Activated CD4-positive, alpha-beta T cell treated with anti-CD3 and anti-CD28 coated beads for 24 hours (primary cell): ENCODE results near the gene ERICH4.

Experiments used
- DNase-seq, 2 donors: peaks; one replicate each; pipeline ENCODE4 v3.0.0-alpha.2; 2020; ENCODE audit warnings: low read depth in 2 of 2

ERICH4 gene

DNA sequence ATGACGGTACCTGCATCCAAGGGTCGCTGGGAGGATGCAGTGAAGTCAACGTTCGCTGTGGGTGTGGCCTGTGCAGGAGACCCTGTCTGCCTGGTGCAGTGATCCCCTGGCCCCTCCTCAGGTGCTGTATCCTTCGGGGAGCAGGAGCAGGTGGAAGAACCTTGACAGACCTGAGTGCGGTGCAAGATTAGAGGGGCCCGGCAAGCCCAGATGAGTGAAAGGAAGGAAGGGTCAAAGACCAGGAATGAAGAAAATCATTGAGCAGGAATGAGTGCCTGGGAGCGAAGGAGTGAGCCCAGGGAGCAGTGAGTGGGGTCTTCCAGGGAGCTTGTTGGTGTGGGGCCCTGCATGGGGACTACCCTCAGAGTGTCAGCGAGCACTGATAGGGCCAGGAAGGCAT lies 28.5 kb upstream of the ERICH4 start:
- DNase-seq = no peak

DNA sequence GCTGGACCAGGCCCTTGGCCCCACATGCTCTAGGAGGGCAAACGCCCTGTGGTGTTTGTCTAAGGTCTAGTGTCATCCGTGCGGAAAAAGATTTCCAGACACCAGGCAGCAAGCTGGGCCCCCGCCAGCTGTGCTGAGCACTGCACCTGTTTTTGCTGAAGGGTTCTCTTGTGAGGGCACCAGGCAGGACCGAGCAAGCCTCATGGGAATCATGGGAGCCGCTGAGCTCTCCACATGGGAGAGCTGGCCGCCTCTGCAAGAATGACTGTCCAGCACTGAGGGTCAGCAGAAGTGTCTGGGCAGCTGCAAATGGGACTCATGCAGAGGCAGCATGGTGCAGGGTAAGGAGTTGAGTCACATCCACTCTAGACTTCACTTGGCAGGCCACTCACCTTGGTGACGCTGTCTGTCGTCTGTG lies 27.8 kb upstream of the ERICH4 start:
- no peak for DNase-seq

DNA sequence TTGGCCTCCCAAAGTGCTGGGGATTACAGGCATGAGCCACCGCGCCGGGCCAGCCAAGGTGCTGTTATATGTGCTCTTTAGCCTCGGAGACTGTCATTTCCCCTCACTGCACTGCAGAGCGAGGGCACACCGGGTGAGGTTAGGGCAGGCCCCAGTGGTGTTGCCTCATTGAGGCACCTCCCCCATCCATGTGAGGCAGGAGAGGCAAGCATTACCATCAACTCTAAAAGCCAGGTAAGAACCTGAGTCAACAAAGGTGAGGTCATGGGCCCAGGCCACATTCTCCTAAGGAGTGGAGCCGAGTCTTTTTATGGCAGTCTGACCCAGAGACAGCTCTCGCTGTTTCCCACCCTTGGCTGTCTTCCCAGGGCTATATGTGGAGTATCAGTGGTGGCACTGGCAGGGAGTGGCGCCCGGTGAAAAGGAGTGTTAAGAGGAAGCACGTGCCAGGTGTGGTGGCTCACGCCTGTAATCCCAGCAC lies 26.7 kb upstream of the ERICH4 start:
- DNase-seq = no peak

DNA sequence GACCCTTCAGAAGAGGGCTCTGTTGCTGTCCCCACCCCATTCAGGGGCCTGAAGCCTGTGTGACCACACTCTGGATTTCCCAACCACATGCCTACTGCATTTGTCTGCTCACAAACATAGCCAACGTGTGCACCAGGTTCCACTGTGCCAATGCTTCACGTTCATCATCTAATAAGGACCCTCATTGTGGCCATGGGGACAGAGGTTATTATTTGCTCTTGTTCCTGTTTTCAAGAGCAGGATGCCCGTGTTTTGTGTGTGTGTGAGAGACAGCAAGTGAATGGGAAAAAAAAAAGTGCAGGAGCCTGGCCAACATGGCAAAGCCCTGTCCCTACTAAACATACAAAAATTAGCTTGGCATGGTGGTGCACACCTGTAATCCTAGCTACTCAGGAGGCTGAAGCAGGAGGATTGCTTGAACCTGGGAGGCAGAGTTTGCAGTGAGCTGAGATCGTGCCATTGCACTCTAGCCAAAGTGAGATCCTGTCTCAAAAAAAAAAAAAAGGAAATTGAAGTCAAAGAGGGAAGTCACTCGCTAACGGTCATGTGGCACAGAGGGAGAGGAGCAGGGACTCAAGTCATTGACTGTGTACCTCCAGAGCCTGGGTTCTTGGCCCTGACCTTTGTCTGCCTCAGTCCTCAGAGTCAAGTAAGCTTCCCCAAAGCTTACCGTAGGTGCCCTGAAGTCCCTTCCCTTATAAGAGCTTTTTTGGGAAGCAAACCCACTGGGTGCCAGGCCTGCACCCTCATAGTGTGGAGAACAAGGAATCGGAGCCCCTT lies 22.7 kb upstream of the ERICH4 start:
- no peak for DNase-seq

DNA sequence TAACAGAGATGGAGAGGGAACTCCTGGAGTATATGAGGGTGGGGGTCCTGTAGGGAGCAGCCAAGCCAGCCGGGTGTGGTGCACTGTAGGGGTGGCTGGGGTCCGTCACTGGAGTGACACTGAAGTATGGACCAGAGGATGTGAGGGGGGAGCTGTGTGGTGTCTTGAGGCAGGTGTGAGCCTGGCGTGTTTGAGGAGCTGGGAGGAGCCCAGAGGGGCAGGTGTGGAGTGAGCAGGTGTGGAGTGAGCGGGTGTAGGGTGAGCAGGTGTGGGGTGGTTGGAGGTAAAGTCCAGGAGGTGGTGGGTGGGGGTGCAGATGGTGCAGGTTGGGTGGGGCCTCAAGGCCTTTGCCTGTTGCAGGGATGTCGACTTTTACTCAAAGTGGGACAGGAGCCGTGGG lies 21.6 kb upstream of the ERICH4 start:
- no peak for DNase-seq

DNA sequence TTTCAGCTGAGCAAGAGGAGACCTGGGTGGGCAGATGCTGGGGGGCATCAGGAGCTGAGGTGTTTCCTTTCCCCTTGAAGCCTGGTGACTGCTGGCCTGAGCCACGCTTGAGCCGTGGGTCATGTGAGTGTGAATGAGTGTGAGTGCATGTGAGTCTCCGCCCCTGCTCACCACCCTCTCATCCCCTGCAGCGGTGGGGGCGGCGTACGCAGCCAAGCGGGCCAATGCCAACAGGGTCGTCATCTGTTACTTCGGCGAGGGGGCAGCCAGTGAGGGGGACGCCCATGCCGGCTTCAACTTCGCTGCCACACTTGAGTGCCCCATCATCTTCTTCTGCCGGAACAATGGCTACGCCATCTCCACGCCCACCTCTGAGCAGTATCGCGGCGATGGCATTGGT lies 21.0 kb upstream of the ERICH4 start:
- DNase-seq = no peak

DNA sequence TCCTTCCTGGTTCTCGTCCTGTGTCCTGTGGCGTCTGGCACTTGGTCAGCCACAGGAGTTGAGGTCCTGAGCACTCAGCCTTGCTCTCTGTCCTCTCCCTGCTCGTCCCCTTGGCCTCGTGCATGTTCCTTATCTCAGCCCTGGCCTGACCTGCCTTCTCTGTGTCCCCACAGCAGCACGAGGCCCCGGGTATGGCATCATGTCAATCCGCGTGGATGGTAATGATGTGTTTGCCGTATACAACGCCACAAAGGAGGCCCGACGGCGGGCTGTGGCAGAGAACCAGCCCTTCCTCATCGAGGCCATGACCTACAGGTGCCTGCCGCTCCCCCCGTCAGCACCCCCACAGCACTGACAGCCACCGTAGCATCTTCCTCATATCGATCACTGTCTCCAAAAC lies 20.5 kb upstream of the ERICH4 start:
- DNase-seq = no peak

DNA sequence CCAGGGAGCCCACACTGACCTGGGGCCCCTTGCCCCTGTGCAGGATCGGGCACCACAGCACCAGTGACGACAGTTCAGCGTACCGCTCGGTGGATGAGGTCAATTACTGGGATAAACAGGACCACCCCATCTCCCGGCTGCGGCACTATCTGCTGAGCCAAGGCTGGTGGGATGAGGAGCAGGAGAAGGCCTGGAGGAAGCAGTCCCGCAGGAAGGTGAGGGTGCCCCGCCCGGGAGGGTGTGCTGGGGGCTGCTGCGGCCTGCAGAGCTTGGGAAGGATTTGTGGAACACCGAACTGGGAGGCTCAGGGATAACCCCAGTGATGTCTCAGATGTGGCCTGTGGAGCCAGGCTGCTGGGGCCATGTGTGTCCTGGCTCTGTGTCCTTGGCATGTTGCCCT lies 20.0 kb upstream of the ERICH4 start:
- DNase-seq = no peak

DNA sequence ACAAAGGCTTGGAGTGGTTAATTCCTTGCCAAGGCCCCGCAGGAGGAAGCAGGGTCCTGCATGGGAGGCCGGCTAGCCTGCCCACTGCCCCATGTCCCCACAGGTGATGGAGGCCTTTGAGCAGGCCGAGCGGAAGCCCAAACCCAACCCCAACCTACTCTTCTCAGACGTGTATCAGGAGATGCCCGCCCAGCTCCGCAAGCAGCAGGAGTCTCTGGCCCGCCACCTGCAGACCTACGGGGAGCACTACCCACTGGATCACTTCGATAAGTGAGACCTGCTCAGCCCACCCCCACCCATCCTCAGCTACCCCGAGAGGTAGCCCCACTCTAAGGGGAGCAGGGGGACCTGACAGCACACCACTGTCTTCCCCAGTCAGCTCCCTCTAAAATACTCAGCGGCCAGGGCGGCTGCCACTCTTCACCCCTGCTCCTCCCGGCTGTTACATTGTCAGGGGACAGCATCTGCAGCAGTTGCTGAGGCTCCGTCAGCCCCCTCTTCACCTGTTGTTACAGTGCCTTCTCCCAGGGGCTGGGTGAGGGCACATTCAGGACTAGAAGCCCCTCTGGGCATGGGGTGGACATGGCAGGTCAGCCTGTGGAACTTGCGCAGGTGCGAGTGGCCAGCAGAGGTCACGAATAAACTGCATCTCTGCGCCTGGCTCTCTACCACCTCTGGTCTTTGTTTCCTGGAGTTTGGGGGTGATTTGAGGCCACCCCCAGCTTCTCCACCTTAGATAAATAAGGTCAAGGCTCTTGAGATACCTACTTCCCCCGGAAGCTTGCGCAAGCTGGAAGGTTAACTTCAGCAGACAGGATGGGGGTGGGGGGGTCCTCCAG lies 18.4 kb upstream of the ERICH4 start:
- DNase-seq = no peak

DNA sequence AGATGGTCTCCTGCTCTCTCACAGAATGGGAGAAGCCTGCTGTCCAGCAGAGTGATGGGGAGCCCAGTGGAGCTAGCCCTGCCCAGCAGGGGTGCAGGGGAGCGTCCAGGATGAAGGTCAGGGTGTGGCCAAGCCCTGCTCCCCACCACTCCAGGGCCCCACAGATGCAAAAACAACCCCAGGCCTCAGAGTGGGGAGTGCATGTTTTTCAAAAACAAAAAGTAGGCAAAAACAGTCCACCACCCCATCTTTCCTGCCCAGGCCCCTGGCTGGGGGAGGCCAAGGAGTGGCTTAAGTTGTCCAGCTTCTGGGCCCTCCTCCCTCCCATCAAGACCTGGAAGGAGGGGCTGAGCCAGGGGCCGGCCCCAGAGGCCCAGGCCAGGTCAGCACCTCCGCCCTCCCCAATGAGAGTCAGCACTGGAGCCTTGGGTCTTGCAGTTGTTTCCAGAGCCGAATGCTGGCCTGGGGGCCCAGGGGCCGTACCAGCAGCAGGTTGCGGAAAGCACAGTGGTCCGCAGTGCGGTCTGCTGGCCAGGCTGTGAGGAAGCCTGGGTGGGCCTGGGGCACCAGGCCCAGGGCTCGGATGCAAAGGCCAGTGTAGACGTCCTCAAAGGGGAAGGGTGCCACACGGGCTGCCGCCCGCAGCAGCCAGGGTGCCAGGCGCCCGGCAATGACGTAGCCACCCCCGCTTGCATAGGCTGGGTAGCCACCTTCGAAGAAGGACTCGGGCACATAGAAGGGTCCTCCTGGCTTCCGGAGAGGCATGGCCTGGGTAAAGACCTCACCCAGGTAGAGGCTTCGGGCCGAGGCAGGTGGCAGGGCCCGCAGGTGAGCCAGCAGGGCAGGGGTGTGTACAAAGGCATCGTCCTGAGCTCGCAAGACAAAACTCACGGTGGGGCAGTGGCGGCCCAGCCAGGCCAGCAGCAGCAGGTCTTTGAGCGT lies 17.5 kb upstream of the ERICH4 start:
- no peak for DNase-seq

DNA sequence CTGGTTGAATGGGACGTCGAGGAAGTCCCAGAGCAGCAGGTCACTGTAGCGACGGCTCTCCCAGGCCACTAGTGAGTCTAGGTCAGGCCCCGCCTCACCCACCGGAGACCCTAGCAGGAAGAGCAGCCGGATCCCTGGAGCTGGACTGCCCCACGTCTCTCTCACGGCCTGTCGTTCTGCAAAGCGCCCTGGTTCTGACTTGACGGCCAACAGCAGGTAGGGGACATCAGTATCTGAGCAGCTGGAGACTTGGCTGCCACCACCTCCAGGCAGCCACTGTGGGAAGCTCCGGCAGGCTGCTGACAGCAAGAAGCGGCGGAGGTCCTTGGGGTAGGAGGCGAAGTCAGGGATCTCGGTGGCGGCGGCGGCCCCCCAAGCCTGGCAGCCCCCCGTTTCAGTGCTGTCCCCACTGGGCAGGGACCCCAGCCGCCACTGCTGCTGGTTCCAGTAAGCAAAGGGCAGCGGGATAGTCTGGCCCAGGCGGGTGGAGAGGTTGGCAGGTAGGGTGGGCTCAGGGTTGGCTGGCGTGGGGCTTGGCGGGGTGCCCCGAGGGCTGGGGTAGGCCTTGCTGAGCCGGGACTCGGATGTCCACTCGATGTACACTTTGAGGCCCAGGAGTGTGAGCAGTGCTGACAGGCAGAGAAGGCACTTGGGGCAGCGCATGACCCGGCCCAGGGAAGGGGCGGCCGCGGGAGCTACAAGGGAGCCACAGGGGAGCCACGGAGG lies 16.7 kb upstream of the ERICH4 start:
- no peak for DNase-seq

DNA sequence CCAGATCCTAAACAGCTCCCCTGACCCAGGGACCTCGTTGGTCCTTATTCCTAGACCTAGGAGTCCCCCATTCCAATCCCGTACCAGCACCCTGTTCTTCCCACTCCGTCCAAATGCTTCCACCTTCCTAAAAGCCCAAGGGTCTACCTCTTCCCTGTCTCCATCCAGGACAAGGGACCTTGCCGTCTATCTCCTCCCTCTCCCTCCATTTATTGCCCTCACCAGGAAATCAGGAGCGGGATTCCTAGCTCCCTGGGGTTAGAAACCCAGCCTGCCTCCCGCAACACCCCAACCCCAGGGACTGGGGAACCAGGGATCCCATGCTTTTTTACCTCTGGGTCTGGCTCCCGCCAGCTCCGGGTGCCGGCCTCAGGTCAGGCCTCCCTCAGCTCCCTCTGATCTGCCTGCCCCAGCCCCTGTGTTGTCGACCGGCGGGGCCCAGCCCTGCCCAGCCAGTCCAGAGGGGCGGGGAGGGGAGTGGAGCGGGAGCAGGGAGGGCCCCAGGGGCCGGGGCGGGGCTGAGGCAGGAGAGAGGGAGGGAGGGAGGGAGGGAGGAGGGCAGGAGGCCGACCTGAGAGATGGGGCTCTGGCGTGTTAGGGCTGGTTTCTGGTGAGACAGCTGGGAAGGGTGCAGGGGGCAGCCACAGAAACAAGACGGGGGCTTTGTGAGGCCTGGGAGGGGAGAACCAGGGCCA lies 15.9 kb upstream of the ERICH4 start, which contains the start of gene B3GNT8:
TSS of gene B3GNT8 (minus strand) at position 423 of the 695 bp plus-strand sequence. CDS start 596 bp downstream, outside the sequence.
- peak in 1 of 2 donors; percentile 32 for DNase-seq

DNA sequence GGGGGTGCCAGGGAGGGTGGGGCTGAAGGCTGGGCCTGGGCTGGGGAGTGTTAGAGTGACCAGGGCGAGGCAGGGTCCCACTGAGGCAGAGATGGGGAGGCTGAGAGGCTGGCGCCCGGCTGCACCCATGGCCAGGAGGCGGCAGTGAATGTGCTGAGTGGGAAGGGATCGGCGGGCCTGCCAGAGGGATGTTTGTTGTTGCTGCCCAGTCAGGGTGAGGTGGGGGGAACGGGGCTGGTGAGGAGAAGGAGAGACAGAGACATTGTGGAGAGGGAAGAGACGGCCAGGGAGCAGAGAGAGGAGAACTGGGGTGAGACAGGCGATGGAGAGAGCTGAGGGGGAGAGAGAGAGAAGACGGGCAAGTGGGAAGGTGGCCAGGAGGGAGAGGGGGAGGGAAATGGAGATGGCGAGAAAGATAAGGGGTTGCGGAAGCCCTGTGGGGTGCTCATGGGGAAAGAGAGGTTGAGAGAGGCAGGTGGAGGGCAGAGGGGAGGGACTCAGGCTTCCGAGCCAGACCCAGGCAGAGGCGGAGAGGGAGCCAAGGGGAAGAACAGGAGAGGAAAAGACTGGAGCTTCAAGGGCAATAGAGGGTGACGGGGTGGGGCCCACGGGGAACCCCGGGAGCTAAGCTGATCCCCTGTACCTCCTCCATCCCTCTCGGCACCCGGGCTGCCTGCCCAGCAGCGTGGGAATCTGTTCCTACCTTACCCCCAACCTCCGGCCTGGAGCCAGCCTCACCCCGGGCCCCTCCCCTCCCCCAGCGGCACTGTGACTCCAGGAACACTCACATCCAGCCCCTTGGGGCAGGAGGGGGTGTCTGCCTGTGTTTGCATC lies 15.1 kb upstream of the ERICH4 start:
- no peak for DNase-seq

DNA sequence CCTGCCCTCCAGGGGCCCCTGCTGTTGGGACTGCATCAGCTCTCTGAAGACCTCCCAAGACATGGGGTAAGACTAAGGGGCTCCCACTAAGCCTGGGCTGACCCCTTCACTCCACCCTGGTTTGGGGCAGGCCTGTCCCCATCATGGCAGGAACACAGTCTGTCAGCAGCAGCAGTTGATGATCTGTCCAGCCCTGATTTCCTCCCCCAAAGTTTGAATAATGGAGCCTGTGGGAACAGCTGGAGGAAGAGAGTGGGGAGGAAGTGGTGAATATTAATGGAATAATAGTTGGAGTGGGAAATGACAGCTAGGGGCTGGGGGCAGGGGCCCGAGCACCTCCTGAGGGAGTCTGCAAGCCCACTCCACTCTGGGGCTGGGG lies 14.5 kb upstream of the ERICH4 start:
- DNase-seq = no peak

DNA sequence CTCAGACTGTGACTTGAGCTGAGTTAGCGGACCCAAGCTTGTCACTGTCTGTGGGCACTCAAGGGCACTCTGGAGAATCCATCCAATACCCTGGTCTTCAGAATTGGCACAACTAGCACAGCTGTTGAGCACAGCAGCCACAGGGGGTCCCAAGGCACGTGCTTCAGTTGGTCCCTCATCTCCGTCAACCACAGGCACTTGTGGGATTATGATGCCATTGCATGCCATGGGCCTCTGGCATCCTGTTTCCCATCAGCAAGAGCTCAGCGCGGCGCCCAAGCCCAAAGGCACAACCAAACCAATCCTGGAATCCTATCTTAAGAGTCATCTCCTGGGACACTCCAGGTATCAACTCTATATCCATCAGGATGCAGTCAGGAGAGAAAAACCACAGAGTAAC lies 12.0 kb upstream of the ERICH4 start:
- DNase-seq = no peak

DNA sequence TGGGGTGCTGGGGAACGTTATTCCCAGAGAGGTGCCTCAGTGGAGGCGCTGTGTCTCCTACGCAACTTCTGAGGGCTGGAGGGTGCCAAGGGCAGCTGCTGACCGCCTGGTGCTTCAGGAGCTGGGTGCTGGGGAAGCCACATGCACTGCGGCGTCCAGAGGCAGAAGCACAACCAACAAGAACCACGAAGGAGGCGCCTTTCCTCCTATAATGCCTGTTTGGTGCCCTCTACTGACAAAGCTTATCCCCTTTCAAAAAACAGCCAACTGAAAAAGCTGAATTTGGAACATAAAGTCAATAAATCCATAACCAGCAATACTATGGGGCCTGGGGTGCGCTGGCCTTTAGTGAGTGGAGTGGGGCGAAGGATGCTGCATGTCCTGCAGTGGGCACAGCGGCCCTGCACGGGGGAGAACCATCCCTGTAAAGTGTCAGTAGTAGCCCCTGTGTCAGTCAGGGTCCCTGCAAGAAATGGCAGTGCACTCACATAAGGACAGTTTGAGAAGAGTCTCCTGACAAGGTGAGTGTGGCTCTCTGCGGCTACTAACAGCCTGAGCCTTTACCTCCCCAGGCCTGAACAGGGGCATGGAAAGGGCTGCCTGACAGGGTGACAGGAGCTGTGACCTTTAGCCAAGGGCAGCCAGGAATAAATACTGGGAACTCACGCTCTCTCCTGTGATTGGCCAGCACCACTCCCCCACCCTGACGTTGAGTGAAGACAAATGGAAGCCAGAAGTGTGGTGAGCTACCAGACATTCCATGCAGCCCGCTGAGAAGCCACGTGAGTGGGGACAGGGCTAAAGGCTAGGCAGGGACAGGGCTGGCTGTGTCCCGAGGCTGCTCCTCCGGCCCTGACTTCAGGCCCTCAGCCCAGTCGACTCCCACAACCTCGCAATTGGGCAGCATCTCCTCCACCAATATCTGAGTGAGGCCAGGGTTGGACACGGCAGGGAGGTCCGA lies 11.2 kb upstream of the ERICH4 start:
- DNase-seq = no peak

DNA sequence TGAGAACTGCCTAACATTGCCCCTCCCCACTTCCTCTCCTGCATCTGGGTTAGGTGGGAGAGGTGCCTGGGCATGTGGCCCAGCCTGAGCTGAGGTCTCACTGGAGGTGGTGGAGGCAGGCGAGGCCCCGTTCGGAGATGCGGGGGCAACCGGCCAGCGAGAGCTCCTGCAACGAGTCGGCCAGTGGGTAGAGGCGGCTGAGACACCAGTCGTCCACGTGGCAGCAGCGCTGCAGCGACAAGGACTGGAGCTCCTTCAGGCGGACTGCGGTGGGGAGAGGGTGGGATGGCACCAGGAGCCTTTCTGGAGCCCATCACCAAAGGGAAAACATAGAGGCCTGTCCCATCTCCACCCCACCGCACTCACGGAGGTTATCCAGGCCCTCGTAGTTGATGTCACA lies 9.8 kb upstream of the ERICH4 start:
- no peak for DNase-seq

DNA sequence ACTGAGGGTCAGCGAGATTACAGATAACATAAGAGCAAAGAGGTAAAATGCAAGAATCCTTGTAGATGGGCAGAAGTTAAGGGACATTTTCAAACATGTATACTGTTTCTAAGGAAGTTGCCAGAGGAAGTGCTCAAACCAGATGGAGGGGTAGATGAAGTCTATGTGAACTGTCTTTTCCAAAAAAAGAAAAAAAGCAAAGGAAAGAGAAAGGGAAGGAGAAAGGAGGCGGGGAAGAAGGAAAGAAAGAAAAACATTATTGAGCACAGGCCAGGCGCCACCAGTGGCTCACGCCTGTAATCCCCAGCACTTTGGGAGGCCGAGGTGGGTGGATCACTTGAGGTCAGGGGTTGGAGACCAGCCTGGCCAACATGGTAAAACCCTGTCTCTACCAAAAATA lies 8.5 kb upstream of the ERICH4 start:
- DNase-seq = no peak
